Tibial nerve (tissue), 4 donors: ENCODE data around the gene WDR1.

Experiments
- EP300 ChIP-seq, 2 donors: sonication (generic); formaldehyde crosslinking; IDR thresholded peaks; one replicate each; pipeline ENCODE4 v1.6.1; 2017; ENCODE audit warnings: antibody characterized with exemption in 2 of 2, mild to moderate bottlenecking in 1 of 2
- POLR2A ChIP-seq, 2 donors: fragments of 450-650 bp; IDR thresholded peaks; one replicate each; pipeline ENCODE4 v1.6.1; 2017; ENCODE audit warnings: antibody characterized with exemption in 2 of 2, mild to moderate bottlenecking in 2 of 2, moderate library complexity in 2 of 2
- TF ChIP-seq, protein P1 (sequence below), 5 experiments: fragments of 200-600 bp in 3 of 5; fragments of 450-650 bp in 2 of 5; sonication (generic) in 3 of 5; IDR thresholded peaks; one replicate each; pipeline ENCODE4 v1.5.1; 2016 to 2019; ENCODE audit warnings: antibody characterized with exemption in 5 of 5, mild to moderate bottlenecking in 3 of 5, moderate library complexity in 2 of 5

DNA sequence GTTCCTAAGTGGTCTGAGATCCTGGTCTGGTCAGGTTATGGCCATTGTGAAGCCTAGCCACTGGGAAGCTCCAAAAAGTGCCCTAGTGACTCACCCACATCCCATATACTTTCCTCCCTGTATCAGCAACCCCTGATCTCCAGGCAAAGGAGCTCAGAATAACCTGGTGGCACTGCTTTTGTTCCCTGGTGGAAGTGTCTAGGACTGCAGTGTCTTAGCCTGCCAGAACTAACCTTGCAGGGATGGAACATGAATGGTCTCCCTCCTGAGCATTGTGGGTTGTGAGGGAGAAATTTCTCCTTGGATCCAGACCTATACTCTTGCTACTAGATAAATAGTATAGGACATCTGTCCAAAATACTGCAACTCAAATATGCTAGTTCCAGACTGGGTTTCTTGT, 27.9 kb upstream of the WDR1 start:
- TF ChIP-seq, protein P1, sequence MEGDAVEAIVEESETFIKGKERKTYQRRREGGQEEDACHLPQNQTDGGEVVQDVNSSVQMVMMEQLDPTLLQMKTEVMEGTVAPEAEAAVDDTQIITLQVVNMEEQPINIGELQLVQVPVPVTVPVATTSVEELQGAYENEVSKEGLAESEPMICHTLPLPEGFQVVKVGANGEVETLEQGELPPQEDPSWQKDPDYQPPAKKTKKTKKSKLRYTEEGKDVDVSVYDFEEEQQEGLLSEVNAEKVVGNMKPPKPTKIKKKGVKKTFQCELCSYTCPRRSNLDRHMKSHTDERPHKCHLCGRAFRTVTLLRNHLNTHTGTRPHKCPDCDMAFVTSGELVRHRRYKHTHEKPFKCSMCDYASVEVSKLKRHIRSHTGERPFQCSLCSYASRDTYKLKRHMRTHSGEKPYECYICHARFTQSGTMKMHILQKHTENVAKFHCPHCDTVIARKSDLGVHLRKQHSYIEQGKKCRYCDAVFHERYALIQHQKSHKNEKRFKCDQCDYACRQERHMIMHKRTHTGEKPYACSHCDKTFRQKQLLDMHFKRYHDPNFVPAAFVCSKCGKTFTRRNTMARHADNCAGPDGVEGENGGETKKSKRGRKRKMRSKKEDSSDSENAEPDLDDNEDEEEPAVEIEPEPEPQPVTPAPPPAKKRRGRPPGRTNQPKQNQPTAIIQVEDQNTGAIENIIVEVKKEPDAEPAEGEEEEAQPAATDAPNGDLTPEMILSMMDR (IDR thresholded peaks at IDR 0.05): no peak
- no peak for TF ChIP-seq POLR2A (IDR thresholded peaks at IDR 0.05)
- no peak for TF ChIP-seq EP300 (IDR thresholded peaks at IDR 0.05)
